Measurements from ENCODE around the gene SMARCB1. TPM values are rescaled to one million over a fixed set of nuclear protein-coding genes. Genes with fewer than 3 reads are reported as not detected.

Gene SMARCB1
- total RNA-seq, 1 experiment from 2014 or later, result 80.2 TPM

DNA sequence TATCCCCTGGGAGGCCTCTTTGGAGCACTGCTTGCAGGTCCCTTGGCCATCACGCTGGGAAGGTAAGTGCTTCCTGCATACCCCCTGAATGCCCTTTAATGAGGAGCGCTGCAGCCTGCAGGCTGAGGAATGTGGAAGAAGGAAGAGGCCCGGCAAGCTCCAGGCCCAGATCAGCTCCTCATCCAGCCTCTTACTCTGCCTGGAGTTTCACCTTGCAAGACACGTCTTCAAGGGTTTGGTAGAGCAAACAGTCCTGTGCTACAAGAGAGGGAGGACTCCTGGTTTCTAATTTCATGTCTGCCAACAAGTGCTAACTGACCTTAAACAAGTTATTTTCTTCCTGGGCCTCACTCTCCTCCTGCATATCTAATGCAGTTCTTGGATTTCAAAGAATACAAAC, 81.8 kb downstream of the SMARCB1 start:
- TF ChIP-seq EZH2 (IDR thresholded peaks at IDR 0.05; ENCODE audit: low read depth) (no peak), CTCF (conservative IDR thresholded peaks at IDR 0.05) (no peak)
- POLR2A ChIA-PET (ENCODE audit: unreplicated experiment), result interaction anchor here (0.7 kb wide), 1 partner anchor 195 kb away, joined by 3 read pairs; no protein-coding TSS in a partner anchor
- CTCF ChIA-PET, result no interaction called here
- BruUV-seq (replicated peaks), result no TSS peak
- Histone ChIP-seq H3K79me2 (ENCODE audit: low read depth) (no peaks in the 10 kb centered on the region), H3K9me2 (ENCODE audit: insufficient read depth) (no peaks in the 10 kb centered on the region), H3F3A (ENCODE audit: insufficient read depth, low read depth) (no peaks in the 10 kb centered on the region), H3K4me1 (replicated peaks; ENCODE audit: insufficient read depth) (no peaks in the 10 kb centered on the region), H4K20me1 (ENCODE audit: insufficient read depth) (no peaks in the 10 kb centered on the region), H3K27ac (no peak overlapping the region), H3K36me3 (ENCODE audit: low read depth) (no peaks in the 10 kb centered on the region), H3K4me2 (no peak overlapping the region), H2AFZ (no peak overlapping the region), H3K9me3 (ENCODE audit: insufficient read depth, low read depth) (no peaks in the 10 kb centered on the region), H3K27me3 (ENCODE audit: insufficient read depth, low read depth) (no peaks in the 10 kb centered on the region), H3K4me3 (no peak overlapping the region)
- intact Hi-C loops (cut with micrococcal nuclease; ENCODE audit: unreplicated experiment), result loop anchor here (10.0 kb wide), 1 partner anchor 316 kb away; the partner anchor contains the start of gene SUSD2
- no peak for DNase-seq

DNA sequence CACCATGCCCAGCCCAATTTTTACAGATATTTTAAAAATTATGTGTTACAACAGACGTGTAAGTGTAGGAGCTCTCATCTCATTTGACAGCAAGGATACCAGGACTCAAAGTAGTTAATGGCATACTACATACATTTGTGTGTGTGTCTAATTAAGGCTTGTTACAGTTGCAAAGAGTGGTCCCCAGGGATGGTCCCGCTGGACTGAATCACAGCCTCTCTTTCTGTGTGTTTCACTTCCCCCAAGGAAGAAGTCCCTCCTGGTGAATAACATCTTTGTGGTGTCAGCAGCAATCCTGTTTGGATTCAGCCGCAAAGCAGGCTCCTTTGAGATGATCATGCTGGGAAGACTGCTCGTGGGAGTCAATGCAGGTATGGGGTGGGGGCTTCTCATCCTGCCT, 88.1 kb downstream of the SMARCB1 start:
- H3K9me3 ChIP-seq (ENCODE audit: insufficient read depth, low read depth), result no peaks in the 10 kb centered on the region
- intact Hi-C loops (cut with micrococcal nuclease; ENCODE audit: unreplicated experiment), result no loop called here
- no peak for DNase-seq
- ChIA-PET POLR2A (ENCODE audit: unreplicated experiment) (no interaction called here), CTCF (no interaction called here)
- no peak for TF ChIP-seq EZH2 (IDR thresholded peaks at IDR 0.05; ENCODE audit: low read depth)
- TF ChIP-seq CTCF (conservative IDR thresholded peaks at IDR 0.05), result no peak
- no TSS peak for BruUV-seq (replicated peaks)
- no peaks in the 10 kb centered on the region for H3K79me2 ChIP-seq (ENCODE audit: low read depth)
- H3K4me1 ChIP-seq (replicated peaks; ENCODE audit: insufficient read depth), result no peaks in the 10 kb centered on the region
- no peaks in the 10 kb centered on the region for H4K20me1 ChIP-seq (ENCODE audit: insufficient read depth)
- no peaks in the 10 kb centered on the region for H3K36me3 ChIP-seq (ENCODE audit: low read depth)
- H2AFZ ChIP-seq, result no peak overlapping the region
- no peak overlapping the region for H3K27ac ChIP-seq
- H3K4me3 ChIP-seq, result no peak overlapping the region
- H3K9me2 ChIP-seq (ENCODE audit: insufficient read depth), result no peaks in the 10 kb centered on the region
- no peak overlapping the region for H3K4me2 ChIP-seq
- H3F3A ChIP-seq (ENCODE audit: insufficient read depth, low read depth), result no peaks in the 10 kb centered on the region
- no peaks in the 10 kb centered on the region for H3K27me3 ChIP-seq (ENCODE audit: insufficient read depth, low read depth)

DNA sequence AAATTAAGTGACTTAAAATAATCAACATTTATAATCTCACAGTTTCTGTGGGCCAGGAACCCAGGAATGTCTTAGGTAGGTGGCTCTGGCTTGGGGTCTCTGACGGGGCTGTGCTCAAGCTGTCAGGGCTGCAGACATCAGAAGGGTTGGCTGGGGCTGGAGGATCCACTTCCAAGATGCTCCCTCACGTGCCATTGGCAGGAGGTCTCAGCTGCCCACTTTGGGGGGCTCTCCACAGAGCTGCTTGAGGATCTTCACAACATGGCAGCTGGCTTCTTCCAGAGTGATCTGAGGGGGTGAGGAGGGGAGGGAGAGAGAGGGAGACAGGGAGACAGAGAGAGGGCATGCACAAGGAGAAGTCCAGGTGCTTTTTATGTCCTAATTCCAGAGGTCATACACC, 89.0 kb downstream of the SMARCB1 start:
- Histone ChIP-seq H3K79me2 (ENCODE audit: low read depth) (no peaks in the 10 kb centered on the region), H3K27me3 (ENCODE audit: insufficient read depth, low read depth) (no peaks in the 10 kb centered on the region), H3K4me3 (no peak overlapping the region), H3K36me3 (ENCODE audit: low read depth) (no peaks in the 10 kb centered on the region), H4K20me1 (ENCODE audit: insufficient read depth) (no peaks in the 10 kb centered on the region), H3K9me3 (ENCODE audit: insufficient read depth, low read depth) (no peaks in the 10 kb centered on the region), H3K4me1 (replicated peaks; ENCODE audit: insufficient read depth) (no peaks in the 10 kb centered on the region), H3F3A (ENCODE audit: insufficient read depth, low read depth) (no peaks in the 10 kb centered on the region), H3K4me2 (no peak overlapping the region), H2AFZ (no peak overlapping the region), H3K27ac (no peak overlapping the region), H3K9me2 (ENCODE audit: insufficient read depth) (no peaks in the 10 kb centered on the region)
- no peak for TF ChIP-seq CTCF (conservative IDR thresholded peaks at IDR 0.05)
- TF ChIP-seq EZH2 (IDR thresholded peaks at IDR 0.05; ENCODE audit: low read depth), result no peak
- intact Hi-C loops (cut with micrococcal nuclease; ENCODE audit: unreplicated experiment), result no loop called here
- BruUV-seq (replicated peaks), result no TSS peak
- POLR2A ChIA-PET (ENCODE audit: unreplicated experiment), result no interaction called here
- no peak for DNase-seq
- CTCF ChIA-PET, result no interaction called here
